Activated B cell treated with CpG ODN at 0.5 μM for 24 hours (primary cell): ENCODE data around the gene SYNDIG1. TPM values are rescaled to one million over a fixed set of nuclear protein-coding genes. Genes with fewer than 3 reads are reported as not detected.

Source experiments
- ATAC-seq: fragments of 200-7000 bp; cut with Tn5 transposase; one replicate; pipeline ENCODE4 v1.10.0; 2021; ENCODE audit warnings: low read depth, mild to moderate bottlenecking, moderate library complexity
- CTCF ChIA-PET: fragments of 350-600 bp; sonication (Branson Sonifier 250); formaldehyde crosslinking; loops from one replicate; lab custom pipeline; 2021; ENCODE audit warnings: antibody characterized with exemption; lab: Charles Lee
- POLR2A ChIA-PET: fragments of 350-600 bp; sonication (Branson Sonifier 250); formaldehyde crosslinking; loops from one replicate; lab custom pipeline; 2021; ENCODE audit warnings: antibody characterized with exemption; lab: Charles Lee
- DNase-seq: peaks from one replicate; pipeline ENCODE4 v3.0.0; 2022
- H3K27ac Mint-ChIP-seq: one replicate; pipeline ENCODE4 v1.8.0; 2020; ENCODE audit warnings: mixed read lengths
- H3K27me3 Mint-ChIP-seq: one replicate; pipeline ENCODE4 v1.8.0; 2021; ENCODE audit warnings: mixed read lengths
- H3K36me3 Mint-ChIP-seq: one replicate; pipeline ENCODE4 v1.8.0; 2021; ENCODE audit warnings: low read depth, mixed read lengths
- H3K4me1 Mint-ChIP-seq: one replicate; pipeline ENCODE4 v1.8.0; 2021; ENCODE audit warnings: mixed read lengths
- H3K4me3 Mint-ChIP-seq: one replicate; pipeline ENCODE4 v1.8.0; 2020; ENCODE audit warnings: mild to moderate bottlenecking, mixed read lengths
- H3K9me3 Mint-ChIP-seq: one replicate; pipeline ENCODE4 v1.8.0; 2020; ENCODE audit warnings: mixed read lengths
- intact Hi-C: fragments of 100-400 bp; cut with micrococcal nuclease; formaldehyde crosslinking; loops from one replicate; pipeline ENCODE4 v1.15.1; 2024
- total RNA-seq: library from RNA; stranded (reverse); gene quantifications from 2 replicates; pipeline ENCODE4 v1.2.3, GENCODE V29; 2022
- TF ChIP-seq, protein P1 (sequence below): fragments of 200-600 bp; IDR thresholded peaks from one replicate; pipeline ENCODE4 v1.8.0; 2022; ENCODE audit warnings: antibody characterized with exemption, mild to moderate bottlenecking

SYNDIG1 gene
- total RNA-seq, 1 donor from 2014 or later, result not detected

DNA sequence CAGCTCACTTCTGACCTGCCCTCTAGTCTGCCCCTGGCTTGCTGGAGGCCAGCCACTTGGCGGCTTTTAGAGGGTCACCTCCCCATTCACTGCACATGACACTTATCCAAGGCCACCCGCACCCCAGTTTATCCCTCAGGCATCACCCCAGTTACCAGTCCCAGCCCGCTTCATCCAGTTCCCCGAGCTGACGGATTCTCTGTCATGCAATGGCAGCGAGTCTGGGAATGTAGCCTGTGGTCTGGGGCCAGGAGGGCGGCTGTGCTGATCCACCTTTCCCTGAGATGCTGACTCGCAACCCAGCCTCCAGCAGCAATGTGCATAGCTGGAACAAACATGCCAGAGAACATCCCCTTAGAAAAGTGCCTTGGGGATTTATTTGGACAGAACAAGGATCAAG, 25.8 kb downstream of the SYNDIG1 start:
- TF ChIP-seq, protein P1, sequence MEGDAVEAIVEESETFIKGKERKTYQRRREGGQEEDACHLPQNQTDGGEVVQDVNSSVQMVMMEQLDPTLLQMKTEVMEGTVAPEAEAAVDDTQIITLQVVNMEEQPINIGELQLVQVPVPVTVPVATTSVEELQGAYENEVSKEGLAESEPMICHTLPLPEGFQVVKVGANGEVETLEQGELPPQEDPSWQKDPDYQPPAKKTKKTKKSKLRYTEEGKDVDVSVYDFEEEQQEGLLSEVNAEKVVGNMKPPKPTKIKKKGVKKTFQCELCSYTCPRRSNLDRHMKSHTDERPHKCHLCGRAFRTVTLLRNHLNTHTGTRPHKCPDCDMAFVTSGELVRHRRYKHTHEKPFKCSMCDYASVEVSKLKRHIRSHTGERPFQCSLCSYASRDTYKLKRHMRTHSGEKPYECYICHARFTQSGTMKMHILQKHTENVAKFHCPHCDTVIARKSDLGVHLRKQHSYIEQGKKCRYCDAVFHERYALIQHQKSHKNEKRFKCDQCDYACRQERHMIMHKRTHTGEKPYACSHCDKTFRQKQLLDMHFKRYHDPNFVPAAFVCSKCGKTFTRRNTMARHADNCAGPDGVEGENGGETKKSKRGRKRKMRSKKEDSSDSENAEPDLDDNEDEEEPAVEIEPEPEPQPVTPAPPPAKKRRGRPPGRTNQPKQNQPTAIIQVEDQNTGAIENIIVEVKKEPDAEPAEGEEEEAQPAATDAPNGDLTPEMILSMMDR, result no peak

DNA sequence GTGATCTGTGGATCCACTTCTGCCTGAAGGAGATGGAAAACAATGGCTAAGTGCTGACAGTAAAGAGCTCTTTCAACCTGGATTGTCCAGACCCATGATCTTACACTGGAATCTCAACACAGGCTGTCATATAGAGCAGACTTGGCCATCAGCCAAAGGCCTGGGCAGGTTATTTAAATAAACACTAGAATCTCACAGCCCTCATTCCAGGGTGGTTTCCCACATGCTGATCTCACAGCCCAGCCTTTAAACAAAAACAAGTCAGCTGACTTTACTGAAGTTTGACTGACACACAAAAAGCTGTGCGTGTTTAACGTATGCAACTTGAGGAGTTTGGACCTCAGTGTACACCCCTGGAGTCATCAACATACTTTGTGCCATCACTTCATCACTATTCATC, 28.4 kb downstream of the SYNDIG1 start:
- Mint-ChIP-seq H3K4me1 (no peaks in the 10 kb centered on the region), H3K36me3 (no peaks in the 10 kb centered on the region), H3K9me3 (no peaks in the 10 kb centered on the region), H3K27me3 (no peaks in the 10 kb centered on the region), H3K4me3 (no peak overlapping the region), H3K27ac (no peak overlapping the region)
- ChIA-PET CTCF (no interaction called here), POLR2A (no interaction called here)
- TF ChIP-seq, protein P1, result no peak
- intact Hi-C loops, result no loop called here
- no peak for ATAC-seq
- no peak for DNase-seq

More for the DNA sequence above, 25.8 kb downstream of the SYNDIG1 start:
- H3K27me3 Mint-ChIP-seq, result no peaks in the 10 kb centered on the region
- no peak overlapping the region for H3K4me3 Mint-ChIP-seq
- intact Hi-C loops, result no loop called here
- no peak overlapping the region for H3K27ac Mint-ChIP-seq
- no peak for DNase-seq
- H3K4me1 Mint-ChIP-seq, result no peaks in the 10 kb centered on the region
- no peaks in the 10 kb centered on the region for H3K36me3 Mint-ChIP-seq
- H3K9me3 Mint-ChIP-seq, result no peaks in the 10 kb centered on the region
- POLR2A ChIA-PET, result no interaction called here
- no peak for ATAC-seq
- CTCF ChIA-PET, result no interaction called here

DNA sequence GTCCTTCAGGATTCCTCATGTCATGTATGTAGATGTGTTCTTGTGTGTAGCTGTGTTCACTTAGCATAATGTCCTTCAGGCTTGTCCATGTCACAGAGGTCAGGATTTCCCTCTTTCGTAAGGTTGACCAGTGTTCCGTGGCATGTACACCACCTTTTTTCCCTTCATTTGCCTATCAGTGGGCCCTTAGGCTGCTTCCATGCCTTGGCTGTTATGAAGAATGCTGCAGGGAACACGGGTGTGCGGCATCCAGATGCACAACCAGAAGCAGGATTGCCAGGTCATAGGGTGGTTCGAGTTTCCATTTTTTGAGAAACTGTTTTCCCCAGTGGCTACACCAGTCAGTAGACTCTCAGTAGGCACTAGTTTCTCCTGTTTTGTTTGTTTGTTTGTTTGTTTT, 29.2 kb downstream of the SYNDIG1 start:
- H3K4me3 Mint-ChIP-seq, result no peak overlapping the region

DNA sequence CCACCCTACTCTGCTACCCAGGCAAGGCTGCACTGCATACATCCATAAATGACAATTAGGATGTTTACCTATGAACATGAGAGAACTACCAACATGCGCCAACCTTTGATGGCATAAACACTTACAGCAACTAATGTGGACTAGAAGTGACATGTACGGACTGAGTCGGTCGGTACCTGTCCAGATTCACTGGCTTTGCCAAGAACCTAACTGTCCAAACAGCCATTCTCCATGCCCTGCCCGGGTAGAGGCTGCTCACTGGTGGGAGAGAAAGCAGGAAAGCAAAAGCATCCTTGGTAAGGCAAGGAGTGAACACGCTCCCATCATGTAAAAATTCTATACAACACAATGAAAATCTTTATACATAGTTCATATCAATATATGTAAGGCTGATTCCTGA, 30.0 kb downstream of the SYNDIG1 start:
- ChIA-PET CTCF (no interaction called here), POLR2A (no interaction called here)
- no peaks in the 10 kb centered on the region for H3K9me3 Mint-ChIP-seq
- intact Hi-C loops, result no loop called here
- no peak overlapping the region for H3K27ac Mint-ChIP-seq
- H3K4me3 Mint-ChIP-seq, result no peak overlapping the region
- H3K4me1 Mint-ChIP-seq, result no peaks in the 10 kb centered on the region
- H3K36me3 Mint-ChIP-seq, result no peaks in the 10 kb centered on the region
- ATAC-seq (no peak), DNase-seq (no peak)
- no peaks in the 10 kb centered on the region for H3K27me3 Mint-ChIP-seq
- TF ChIP-seq, protein P1, result no peak

More for the DNA sequence above, 29.2 kb downstream of the SYNDIG1 start:
- DNase-seq (no peak), ATAC-seq (no peak)
- H3K9me3 Mint-ChIP-seq, result no peaks in the 10 kb centered on the region
- ChIA-PET CTCF (no interaction called here), POLR2A (no interaction called here)
- no peaks in the 10 kb centered on the region for H3K27me3 Mint-ChIP-seq
- TF ChIP-seq, protein P1, result no peak
- H3K4me1 Mint-ChIP-seq, result no peaks in the 10 kb centered on the region
- intact Hi-C loops, result no loop called here
- H3K36me3 Mint-ChIP-seq, result no peaks in the 10 kb centered on the region
- H3K27ac Mint-ChIP-seq, result no peak overlapping the region

DNA sequence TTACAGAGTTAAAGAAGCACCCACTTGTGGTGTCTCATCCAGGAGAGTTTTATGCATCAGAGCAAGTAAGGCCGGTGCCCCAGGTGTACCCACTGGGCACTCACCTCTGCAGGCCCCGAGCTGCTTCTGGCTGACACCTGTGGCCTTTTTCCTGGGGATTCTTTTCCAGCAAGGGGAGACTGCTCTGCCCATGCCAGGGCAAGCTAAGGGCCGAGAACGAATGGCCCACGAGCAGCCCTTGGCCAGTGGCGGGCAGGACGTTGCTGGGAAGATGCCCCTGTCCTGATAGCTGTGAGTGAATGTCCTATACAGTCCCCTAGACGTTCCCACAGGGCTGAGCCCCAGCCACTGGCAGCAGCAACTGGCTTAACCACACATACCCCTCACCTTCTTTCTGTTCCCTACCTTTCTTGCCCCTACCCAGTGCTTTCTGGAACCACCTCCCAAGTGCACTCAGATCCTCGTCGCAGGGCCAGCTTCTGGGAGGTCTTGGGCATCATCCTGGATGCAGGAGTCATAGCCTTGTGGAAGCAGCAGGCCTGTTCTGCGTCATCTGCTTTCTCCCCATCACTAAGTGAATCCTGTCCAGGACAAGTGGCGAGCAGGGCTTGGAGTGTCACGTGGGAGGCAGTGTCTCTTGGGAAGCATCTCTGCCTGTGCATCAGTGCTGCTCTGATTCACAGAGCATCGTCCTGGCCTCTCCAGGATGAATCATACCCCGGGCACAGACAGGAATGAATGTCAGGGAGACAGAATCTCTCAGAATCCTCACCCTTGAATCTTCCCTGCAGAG, 32.5 kb downstream of the SYNDIG1 start:
- H3K4me3 Mint-ChIP-seq, result no peak overlapping the region
- H3K27me3 Mint-ChIP-seq, result no peaks in the 10 kb centered on the region
- TF ChIP-seq, protein P1, result no peak
- DNase-seq, result no peak
- H3K4me1 Mint-ChIP-seq, result no peaks in the 10 kb centered on the region
- ChIA-PET POLR2A (no interaction called here), CTCF (no interaction called here)
- ATAC-seq, result no peak
- no peak overlapping the region for H3K27ac Mint-ChIP-seq
- intact Hi-C loops, result no loop called here
- no peaks in the 10 kb centered on the region for H3K9me3 Mint-ChIP-seq
- H3K36me3 Mint-ChIP-seq, result no peaks in the 10 kb centered on the region
